SU-DHL-6 (cell line): ENCODE measurements around the gene TMEM200B.
"Not testable (repeated sequence)": the region's sequence is repeated elsewhere in the genome, so short reads cannot be mapped to it uniquely, and the experiment has no call there.

Experiments used
- H2AFZ ChIP-seq: fragments of 200-600 bp; sonication (generic); 2 replicates; pipeline ENCODE4 v1.6.1; 2014; ENCODE audit warnings: low read depth, mild to moderate bottlenecking, moderate library complexity, mixed read lengths, antibody characterized with exemption, low read length; ENCODE audit not compliant: severe bottlenecking
- H3F3A ChIP-seq: fragments of 200-600 bp; shearing (Covaris generic); 2 replicates; pipeline ENCODE4 v1.6.0; 2016; ENCODE audit warnings: antibody characterized with exemption, mild to moderate bottlenecking; ENCODE audit not compliant: insufficient read depth
- H3K27ac ChIP-seq: fragments of 200-600 bp; sonication (generic); 2 replicates; pipeline ENCODE4 v1.5.1; 2016; ENCODE audit warnings: low read depth, mild to moderate bottlenecking, low read length, moderate library complexity, mixed read lengths
- H3K27me3 ChIP-seq: fragments of 200-600 bp; sonication (generic), shearing (Covaris generic); 2 replicates; pipeline ENCODE4 v1.6.0; 2014; ENCODE audit warnings: mild to moderate bottlenecking, low read length
- H3K36me3 ChIP-seq: fragments of 200-600 bp; sonication (generic); 2 replicates; pipeline ENCODE4 v1.6.1; 2014; ENCODE audit warnings: mild to moderate bottlenecking, low read length, mixed read lengths
- H3K4me2 ChIP-seq: fragments of 300-600, 200-600 bp; shearing (Covaris generic), sonication (generic); 2 replicates; pipeline ENCODE4 v1.6.0; 2014; ENCODE audit warnings: low read length, low read depth, mild to moderate bottlenecking; ENCODE audit not compliant: poor library complexity, severe bottlenecking
- H3K4me3 ChIP-seq: fragments of 200-600 bp; sonication (generic); 2 replicates; pipeline ENCODE4 v1.5.1; 2014; ENCODE audit warnings: antibody characterized with exemption, low read length, mild to moderate bottlenecking, mixed read lengths; ENCODE audit not compliant: insufficient read depth, poor library complexity, severe bottlenecking
- H3K79me2 ChIP-seq: fragments of 200-600 bp; sonication (generic); 2 replicates; pipeline ENCODE4 v1.6.1; 2014; ENCODE audit warnings: mild to moderate bottlenecking, low read length, moderate library complexity; ENCODE audit not compliant: insufficient read depth
- H3K9ac ChIP-seq: fragments of 200-600 bp; sonication (generic); 2 replicates; pipeline ENCODE4 v1.7.0; 2014; ENCODE audit warnings: mild to moderate bottlenecking, low read length
- H3K9me2 ChIP-seq: fragments of 200-600 bp; sonication (generic); replicated peaks from 2 replicates; pipeline ENCODE4 v1.6.1; 2014; ENCODE audit warnings: low read length; ENCODE audit not compliant: insufficient read depth
- H3K9me3 ChIP-seq: fragments of 200-600 bp; sonication (generic); 2 replicates; pipeline ENCODE4 v1.6.1; 2014; ENCODE audit warnings: low read length, mixed read lengths; ENCODE audit not compliant: insufficient read depth
- H4K20me1 ChIP-seq: fragments of 200-600 bp; sonication (generic); 2 replicates; pipeline ENCODE4 v1.6.1; 2014; ENCODE audit warnings: low read depth, mild to moderate bottlenecking, antibody characterized with exemption, low read length, moderate library complexity, mixed read lengths
- CTCF ChIP-seq: fragments of 200-600 bp; sonication (generic); IDR thresholded peaks from one replicate; pipeline ENCODE4 v1.5.1; 2017; ENCODE audit warnings: antibody characterized with exemption, mild to moderate bottlenecking, low read length, moderate library complexity; ENCODE audit not compliant: insufficient read depth, poor library complexity, severe bottlenecking
- EZH2phosphoT487 ChIP-seq: fragments of 200-600 bp; sonication (generic), shearing (Covaris generic); conservative IDR thresholded peaks from 2 replicates; pipeline ENCODE4 v1.6.1; 2018; ENCODE audit warnings: mild to moderate bottlenecking, antibody characterized with exemption, low read length, moderate library complexity, mixed read lengths

Gene TMEM200B

GRCh38 chr1:29152046-29152805 lies 28.5 kb upstream of the TMEM200B start:
- H3K27ac ChIP-seq: no peak overlapping the region
- no peaks in the 10 kb centered on the region for H3K9me2 ChIP-seq
- H4K20me1 ChIP-seq: 0 out of 2 replicates have a peak, but pooled peaks cover 3% of the 10 kb centered on the region
- no peak overlapping the region for H2AFZ ChIP-seq
- peaks cover 31% of the 10 kb centered on the region; the same call in 1 of the 2 replicates for H3K36me3 ChIP-seq
- no peaks in the 10 kb centered on the region for H3F3A ChIP-seq
- H3K4me2 ChIP-seq: no peak overlapping the region
- peaks cover 16% of the 10 kb centered on the region; the same call in 1 of the 2 replicates for H3K79me2 ChIP-seq
- no peaks in the 10 kb centered on the region for H3K9me3 ChIP-seq
- TF ChIP-seq EZH2phosphoT487 (no peak), CTCF (no peak)
- H3K27me3 ChIP-seq: no peaks in the 10 kb centered on the region
- H3K9ac ChIP-seq: no peak overlapping the region
- no peak overlapping the region for H3K4me3 ChIP-seq

- H3K9me3 ChIP-seq, H2AFZ ChIP-seq, H3K27ac ChIP-seq, H3K9ac ChIP-seq, H4K20me1 ChIP-seq, H3K79me2 ChIP-seq, H3K4me2 ChIP-seq, H3K9me2 ChIP-seq, H3F3A ChIP-seq, H3K4me3 ChIP-seq, H3K27me3 ChIP-seq: not testable (repeated sequence)
- peaks cover 31% of the 10 kb centered on the region; the same call in 1 of the 2 replicates for H3K36me3 ChIP-seq
These were observed 26.6 kb upstream of the TMEM200B start for GRCh38 chr1:29150346-29150745.

GRCh38 chr1:29148656-29149491 lies 25.2 kb upstream of the TMEM200B start:
- Histone ChIP-seq H3K27me3 (no peaks in the 10 kb centered on the region), H3K4me3 (no peak overlapping the region), H2AFZ (no peak overlapping the region), H3K27ac (no peak overlapping the region), H3K9me3 (no peaks in the 10 kb centered on the region), H3K4me2 (no peak overlapping the region), H3K9ac (no peak overlapping the region), H3F3A (no peaks in the 10 kb centered on the region), H3K9me2 (no peaks in the 10 kb centered on the region), H3K79me2 (no peaks in the 10 kb centered on the region), H3K36me3 (peaks cover 23% of the 10 kb centered on the region; the same call in 1 of the 2 replicates), H4K20me1 (0 out of 2 replicates have a peak, but pooled peaks cover 6% of the 10 kb centered on the region)
- TF ChIP-seq CTCF: no peak
- no peak for TF ChIP-seq EZH2phosphoT487
